GM12864 (cell line): Measurements from ENCODE around the gene MYLK4.

Experiments
- DNase-seq: peaks from one replicate; pipeline ENCODE4 v3.0.0-alpha.2; 2011; ENCODE audit warnings: low read depth
- H3K4me3 ChIP-seq: 2 replicates; pipeline ENCODE4 v1.5.1; 2011; ENCODE audit warnings: mild to moderate bottlenecking, low read depth, low read length, control low read depth
- CTCF ChIP-seq: IDR thresholded peaks from 2 replicates; pipeline ENCODE4 v1.5.1; 2011; ENCODE audit warnings: low read depth, mild to moderate bottlenecking, moderate library complexity, low read length, control low read depth, inconsistent platforms; ENCODE audit errors: missing control alignments

MYLK4 gene

GRCh38 chr6:2641044-2641725 is 109.5 kb downstream of the MYLK4 start:
- H3K4me3 ChIP-seq: no peak overlapping the region
- DNase-seq: no peak
- TF ChIP-seq CTCF: no peak

GRCh38 chr6:2640551-2640950 is 110.2 kb downstream of the MYLK4 start:
- DNase-seq: no peak
- H3K4me3 ChIP-seq: no peak overlapping the region
- no peak for TF ChIP-seq CTCF

- DNase-seq: no peak
- TF ChIP-seq CTCF: no peak
- H3K4me3 ChIP-seq: no peak overlapping the region
Measured at GRCh38 chr6:2639896-2640295, 110.8 kb downstream of the MYLK4 start.

- no peak for TF ChIP-seq CTCF
- no peak for DNase-seq
- H3K4me3 ChIP-seq: no peak overlapping the region
Measured at GRCh38 chr6:2639167-2639566, 111.6 kb downstream of the MYLK4 start.

GRCh38 chr6:2636672-2637071 is 114.0 kb downstream of the MYLK4 start:
- no peak for TF ChIP-seq CTCF
- DNase-seq: no peak
- no peak overlapping the region for H3K4me3 ChIP-seq

- DNase-seq: no peak
- TF ChIP-seq CTCF: no peak
- no peak overlapping the region for H3K4me3 ChIP-seq
Measured at GRCh38 chr6:2635911-2636310, 114.8 kb downstream of the MYLK4 start.
